HEK293T (cell line): Measurements from ENCODE around the gene SPATA12.

Source experiments
- CTCF ChIA-PET: fragments of 350-600 bp; formaldehyde crosslinking; extraction: SDS; loops from one replicate; lab custom pipeline; 2021; ENCODE audit warnings: antibody characterized with exemption, inconsistent platforms; lab: Yijun Ruan, JAX
- POLR2A ChIA-PET: fragments of 350-600 bp; formaldehyde crosslinking; extraction: SDS; loops from one replicate; lab custom pipeline; 2020; ENCODE audit warnings: antibody characterized with exemption, inconsistent platforms; lab: Yijun Ruan, JAX
- DNase-seq: peaks from one replicate; pipeline ENCODE4 v3.0.0; 2012; ENCODE audit warnings: mixed read lengths; ENCODE audit errors: extremely low spot score
- ARNT ChIP-seq: fragments of 450-650 bp; IDR thresholded peaks from 2 replicates; pipeline ENCODE4 v1.6.1; 2017; ENCODE audit warnings: mild to moderate bottlenecking
- BHLHE40 ChIP-seq: fragments of 450-650 bp; IDR thresholded peaks from 2 replicates; pipeline ENCODE4 v1.6.1; 2016; ENCODE audit warnings: mild to moderate bottlenecking, moderate library complexity, borderline replicate concordance
- CTBP1 ChIP-seq: fragments of 450-650 bp; IDR thresholded peaks from 2 replicates; pipeline ENCODE4 v1.6.1; 2016; ENCODE audit warnings: borderline replicate concordance
- ELF4 ChIP-seq: fragments of 450-650 bp; IDR thresholded peaks from 2 replicates; pipeline ENCODE4 v1.6.1; 2017; ENCODE audit warnings: antibody characterized with exemption
- FOXA1 ChIP-seq: fragments of 450-650 bp; IDR thresholded peaks from 2 replicates; pipeline ENCODE4 v1.6.1; 2016; ENCODE audit warnings: mild to moderate bottlenecking
- FOXK2 ChIP-seq: fragments of 450-650 bp; IDR thresholded peaks from 2 replicates; pipeline ENCODE4 v1.6.1; 2016; ENCODE audit warnings: mild to moderate bottlenecking
- FOXM1 ChIP-seq: fragments of 450-650 bp; IDR thresholded peaks from 2 replicates; pipeline ENCODE4 v1.6.1; 2017; ENCODE audit warnings: mild to moderate bottlenecking, borderline replicate concordance
- HDGF ChIP-seq: fragments of 450-650 bp; IDR thresholded peaks from 2 replicates; pipeline ENCODE4 v1.6.1; 2017; ENCODE audit warnings: antibody characterized with exemption, borderline replicate concordance
- L3MBTL2 ChIP-seq: fragments of 450-650 bp; conservative IDR thresholded peaks from 2 replicates; pipeline ENCODE4 v1.6.1; 2016; ENCODE audit warnings: mild to moderate bottlenecking
- LEF1 ChIP-seq: fragments of 450-650 bp; IDR thresholded peaks from 2 replicates; pipeline ENCODE4 v1.6.1; 2017; ENCODE audit warnings: mild to moderate bottlenecking, borderline replicate concordance
- NFRKB ChIP-seq: fragments of 450-650 bp; IDR thresholded peaks from 2 replicates; pipeline ENCODE4 v1.6.1; 2016; ENCODE audit warnings: mild to moderate bottlenecking, moderate library complexity
- PKNOX1 ChIP-seq: fragments of 450-650 bp; IDR thresholded peaks from 2 replicates; pipeline ENCODE4 v1.6.1; 2016
- SP1 ChIP-seq: fragments of 450-650 bp; IDR thresholded peaks from 2 replicates; pipeline ENCODE4 v1.6.1; 2017
- SUZ12 ChIP-seq: fragments of 450-650 bp; IDR thresholded peaks from 2 replicates; pipeline ENCODE4 v1.6.1; 2016; ENCODE audit warnings: mild to moderate bottlenecking
- TARDBP ChIP-seq: fragments of 450-650 bp; IDR thresholded peaks from 2 replicates; pipeline ENCODE4 v1.6.1; 2016
- ZNF384 ChIP-seq: fragments of 450-650 bp; IDR thresholded peaks from 2 replicates; pipeline ENCODE4 v1.6.1; 2016

The SPATA12 gene

GRCh38 chr3:57018246-57018645 is 42.2 kb upstream of the SPATA12 start:
- TF ChIP-seq FOXA1 (no peak), FOXK2 (no peak), LEF1 (no peak), L3MBTL2 (no peak), TARDBP (no peak), ELF4 (no peak), ZNF384 (no peak), FOXM1 (no peak), ARNT (no peak), HDGF (no peak), BHLHE40 (no peak), CTBP1 (no peak)
- ChIA-PET POLR2A (no interaction called here), CTCF (no interaction called here)
- DNase-seq: no peak

- no peak for DNase-seq
- POLR2A ChIA-PET: interaction anchor here (0.6 kb wide), 1 partner anchor 15 kb away, joined by 4 read pairs; no protein-coding TSS in a partner anchor
- CTCF ChIA-PET: no interaction called here
- TF ChIP-seq FOXM1: no peak
- TF ChIP-seq ELF4: no peak
- no peak for TF ChIP-seq SUZ12
- no peak for TF ChIP-seq NFRKB
These were observed 41.4 kb upstream of the SPATA12 start for GRCh38 chr3:57019057-57019456.

GRCh38 chr3:57025237-57025636 is 35.2 kb upstream of the SPATA12 start:
- no peak for DNase-seq
- CTCF ChIA-PET: no interaction called here
- POLR2A ChIA-PET: no interaction called here
- TF ChIP-seq FOXA1 (no peak), SUZ12 (no peak), SP1 (no peak), HDGF (no peak), FOXM1 (no peak), ARNT (no peak), LEF1 (no peak), PKNOX1 (no peak), BHLHE40 (no peak), FOXK2 (no peak), TARDBP (no peak), L3MBTL2 (no peak), NFRKB (no peak), ELF4 (no peak), CTBP1 (no peak), ZNF384 (no peak)

GRCh38 chr3:57026944-57027343 is 33.5 kb upstream of the SPATA12 start:
- ChIA-PET CTCF (interaction anchor here (0.5 kb wide), 1 partner anchor 38 kb away, joined by 3 read pairs; no protein-coding TSS in a partner anchor), POLR2A (no interaction called here)
- DNase-seq: no peak
- TF ChIP-seq BHLHE40 (no peak), CTBP1 (no peak), SP1 (no peak)

- ChIA-PET POLR2A (no interaction called here), CTCF (no interaction called here)
- TF ChIP-seq FOXM1 (no peak), ARNT (no peak), LEF1 (no peak), TARDBP (no peak), CTBP1 (no peak), NFRKB (no peak), ELF4 (no peak)
- no peak for DNase-seq
These were observed 31.1 kb upstream of the SPATA12 start for GRCh38 chr3:57029383-57029782.

- DNase-seq: no peak
- CTCF ChIA-PET: no interaction called here
- POLR2A ChIA-PET: no interaction called here
- TF ChIP-seq ELF4: no peak
- TF ChIP-seq FOXK2: no peak
- TF ChIP-seq HDGF: no peak
- TF ChIP-seq SUZ12: no peak
- no peak for TF ChIP-seq PKNOX1
- TF ChIP-seq SP1: no peak
- no peak for TF ChIP-seq NFRKB
- no peak for TF ChIP-seq ZNF384
- no peak for TF ChIP-seq ARNT
- TF ChIP-seq TARDBP: no peak
- TF ChIP-seq LEF1: no peak
- TF ChIP-seq BHLHE40: no peak
- TF ChIP-seq CTBP1: no peak
- no peak for TF ChIP-seq FOXA1
- no peak for TF ChIP-seq L3MBTL2
- no peak for TF ChIP-seq FOXM1
These were observed 30.5 kb upstream of the SPATA12 start for GRCh38 chr3:57029924-57030323.

GRCh38 chr3:57030721-57031120 is 29.7 kb upstream of the SPATA12 start:
- ChIA-PET CTCF (no interaction called here), POLR2A (no interaction called here)
- TF ChIP-seq ZNF384: no peak
- TF ChIP-seq FOXA1: no peak
- TF ChIP-seq LEF1: no peak
- no peak for TF ChIP-seq ARNT
- no peak for TF ChIP-seq BHLHE40
- TF ChIP-seq CTBP1: no peak
- no peak for TF ChIP-seq FOXM1
- TF ChIP-seq PKNOX1: no peak
- no peak for TF ChIP-seq NFRKB
- no peak for TF ChIP-seq ELF4
- TF ChIP-seq L3MBTL2: no peak
- TF ChIP-seq SP1: no peak
- no peak for TF ChIP-seq SUZ12
- no peak for DNase-seq
